HCT116 (cell line): ENCODE measurements around the gene CCDC107. TPM values are rescaled to one million over a fixed set of nuclear protein-coding genes. Genes with fewer than 3 reads are reported as not detected.
A peak's percentile ranks its signal among the peaks of the same experiment; 100 is the strongest.

Source experiments
- ATAC-seq: fragments of 200-7000 bp; cut with Tn5 transposase; 2 replicates; pipeline ENCODE4 v1.9.1; 2020; ENCODE audit warnings: mild to moderate bottlenecking, moderate library complexity
- BruUV-seq: library from RNA; stranded (reverse); fragments of 400-500 nt; replicated peaks from 2 replicates; lab custom pipeline; 2021; lab: Mats Ljungman, UMichigan
- CTCF ChIA-PET: fragments of 300-600 bp; sonication (Branson Sonifier 250); formaldehyde crosslinking; loops from one replicate; lab custom pipeline; 2021; ENCODE audit warnings: antibody characterized with exemption; lab: Charles Lee
- POLR2A ChIA-PET: fragments of 300-600, 350-600 bp; sonication (Branson Sonifier 250); formaldehyde crosslinking; loops from one replicate; lab custom pipeline; 2021; ENCODE audit warnings: antibody characterized with exemption; lab: Charles Lee
- RAD21 ChIA-PET, 2 experiments: fragments of 300-600 bp; sonication (Branson Sonifier 250); formaldehyde crosslinking; loops; one replicate each; lab custom pipeline; 2023; ENCODE audit warnings: low total read pairs in 2 of 2; ENCODE audit not compliant: uncharacterized antibody in 2 of 2, unreplicated experiment in 2 of 2, low non-redundant PET in 1 of 2; lab: Charles Lee
- DNase-seq: peaks from one replicate; pipeline ENCODE4 v3.0.0-alpha.2; 2010; ENCODE audit warnings: low read depth, low spot score
- H2AFZ ChIP-seq: fragments of 200-600 bp; shearing (Covaris generic), sonication (generic); 2 replicates; pipeline ENCODE4 v1.6.1; 2017; ENCODE audit warnings: low read depth, mixed run types, mixed read lengths, antibody characterized with exemption, low read length; ENCODE audit not compliant: poor library complexity, severe bottlenecking
- H3K27ac ChIP-seq: 2 replicates; pipeline ENCODE4 v1.5.1; 2012; ENCODE audit warnings: low read depth, low read length
- H3K27me3 ChIP-seq: fragments of 200-600 bp; sonication (generic); 2 replicates; pipeline ENCODE4 v1.6.1; 2016; ENCODE audit warnings: mixed run types, low read length, mixed read lengths; ENCODE audit not compliant: insufficient read depth
- H3K36me3 ChIP-seq, 2 experiments: fragments of 200-500 bp in 1 of 2; fragments of 200-600 bp in 1 of 2; sonication (Bioruptor generic) in 1 of 2; sonication (generic) in 1 of 2; 2 replicates each; pipeline versions ENCODE4 v1.5.1 to v1.6.1; 2014 to 2016; ENCODE audit warnings: low read length in 2 of 2, inconsistent platforms in 1 of 2, mixed read lengths in 1 of 2, mixed run types in 1 of 2; ENCODE audit not compliant: insufficient read depth in 2 of 2, control insufficient read depth in 1 of 2
- H3K4me1 ChIP-seq, 2 experiments: fragments of 200-600 bp in 1 of 2; sonication (generic) in 1 of 2; 2 replicates each; pipeline versions ENCODE4 v1.5.1 to v1.6.1; 2012 to 2017; ENCODE audit warnings: low read length in 2 of 2, inconsistent platforms in 1 of 2, mild to moderate bottlenecking in 1 of 2, mixed read lengths in 1 of 2, mixed run types in 1 of 2, moderate library complexity in 1 of 2; ENCODE audit not compliant: insufficient read depth in 2 of 2, control insufficient read depth in 1 of 2
- H3K4me2 ChIP-seq: fragments of 200-600 bp; sonication (generic); 2 replicates; pipeline ENCODE4 v1.6.1; 2017; ENCODE audit warnings: mixed run types, low read length, mixed read lengths
- H3K4me3 ChIP-seq, 2 experiments: fragments of 200-600 bp in 1 of 2; sonication (generic) in 1 of 2; replicated peaks in 1 of 2; 2 replicates each; pipeline ENCODE4 v1.5.1; 2011 to 2016; ENCODE audit warnings: low read length in 2 of 2, control low read depth in 1 of 2, low read depth in 1 of 2, mild to moderate bottlenecking in 1 of 2, mixed read lengths in 1 of 2, mixed run types in 1 of 2
- H3K79me2 ChIP-seq: fragments of 200-600 bp; sonication (generic); 2 replicates; pipeline ENCODE4 v1.6.1; 2017; ENCODE audit warnings: mild to moderate bottlenecking, mixed run types, low read length, moderate library complexity, mixed read lengths; ENCODE audit not compliant: insufficient read depth
- H3K9ac ChIP-seq: fragments of 200-600 bp; sonication (generic); 2 replicates; pipeline ENCODE4 v1.6.1; 2016; ENCODE audit warnings: low read length, mixed read lengths
- H3K9me2 ChIP-seq: fragments of 200-600 bp; sonication (generic), shearing (Covaris generic); 2 replicates; pipeline ENCODE4 v1.6.1; 2017; ENCODE audit warnings: mixed run types, mild to moderate bottlenecking, moderate library complexity; ENCODE audit not compliant: insufficient read depth
- H3K9me3 ChIP-seq, 2 experiments: fragments of 200-500 bp in 1 of 2; fragments of 200-600 bp in 1 of 2; sonication (Bioruptor generic) in 1 of 2; sonication (generic) in 1 of 2; 2 replicates each; pipeline ENCODE4 v1.6.1; 2014 to 2017; ENCODE audit warnings: low read length in 2 of 2, mixed read lengths in 2 of 2, inconsistent platforms in 1 of 2, low read depth in 1 of 2, mild to moderate bottlenecking in 1 of 2, mixed run types in 1 of 2, moderate library complexity in 1 of 2; ENCODE audit not compliant: control insufficient read depth in 1 of 2, insufficient read depth in 1 of 2
- H4K20me1 ChIP-seq: fragments of 200-600 bp; sonication (generic), shearing (Covaris generic); 2 replicates; pipeline ENCODE4 v1.6.1; 2017; ENCODE audit warnings: mixed run types, mild to moderate bottlenecking, moderate library complexity; ENCODE audit not compliant: insufficient read depth
- ATF3 ChIP-seq: IDR thresholded peaks from 2 replicates; pipeline ENCODE4 v1.6.1; 2012
- CTCF ChIP-seq, 3 experiments: fragments of 200-600 bp in 1 of 3; sonication (generic) in 1 of 3; IDR thresholded peaks in 2 of 3; conservative IDR thresholded peaks in 1 of 3; 2 replicates each; pipeline ENCODE4 v1.5.1; 2012 to 2017; ENCODE audit warnings: low read depth in 2 of 3, low read length in 2 of 3, antibody characterized with exemption in 1 of 3, borderline replicate concordance in 1 of 3, control low read depth in 1 of 3, mild to moderate bottlenecking in 1 of 3, mixed read lengths in 1 of 3, mixed run types in 1 of 3, moderate library complexity in 1 of 3; ENCODE audit not compliant: insufficient read depth in 1 of 3
- JUND ChIP-seq: IDR thresholded peaks from 2 replicates; pipeline ENCODE4 v1.6.1; 2012
- POLR2A ChIP-seq: IDR thresholded peaks from 2 replicates; pipeline ENCODE4 v1.7.0; 2011; ENCODE audit warnings: borderline replicate concordance; ENCODE audit not compliant: insufficient read depth, insufficient read length; ENCODE audit errors: extremely low read depth
- POLR2AphosphoS5 ChIP-seq: IDR thresholded peaks from 2 replicates; pipeline ENCODE4 v1.6.1; 2011; ENCODE audit warnings: mild to moderate bottlenecking, low read depth, low read length, moderate library complexity
- RAD21 ChIP-seq: IDR thresholded peaks from 2 replicates; pipeline ENCODE4 v1.6.1; 2012; ENCODE audit warnings: low read depth, mild to moderate bottlenecking
- SIN3A ChIP-seq: IDR thresholded peaks from 2 replicates; pipeline ENCODE4 v1.6.1; 2012; ENCODE audit warnings: low read depth
- TCF7L2 ChIP-seq: IDR thresholded peaks from 2 replicates; pipeline ENCODE4 v1.7.0; 2011; ENCODE audit warnings: borderline replicate concordance, inconsistent platforms; ENCODE audit not compliant: insufficient read depth, insufficient read length; ENCODE audit errors: extremely low read depth
- ZNF274 ChIP-seq: fragments of 200-500 bp; sonication (Bioruptor generic); IDR thresholded peaks from 2 replicates; pipeline ENCODE4 v1.6.1; 2014; ENCODE audit warnings: mild to moderate bottlenecking, low read depth, low read length, inconsistent platforms
- intact Hi-C: fragments of 100-400 bp; cut with micrococcal nuclease; formaldehyde crosslinking; loops from 2 replicates; pipeline ENCODE4 v1.10.0; 2022
- total RNA-seq: library from RNA; stranded (reverse); gene quantifications from one replicate; pipeline ENCODE4 v1.2.1, GENCODE V29; 2021; ENCODE audit not compliant: unreplicated experiment

Gene CCDC107
- total RNA-seq, 1 experiment from 2014 or later: 11.1 TPM

- no TSS peak for BruUV-seq
- Histone ChIP-seq H3K4me2 (no peak overlapping the region), H3K79me2 (peaks cover 28% of the 10 kb centered on the region; the same call in 1 of the 2 replicates), H3K36me3 (peaks cover 6 to 27% of the 10 kb centered on the region in 2 experiments; a peak in 3 of 4 replicates), H4K20me1 (no peaks in the 10 kb centered on the region), H3K27me3 (no peaks in the 10 kb centered on the region), H3K4me3 (no peak overlapping the region), H3K9me2 (no peaks in the 10 kb centered on the region), H3K4me1 (peaks cover 19 to 59% of the 10 kb centered on the region in 2 experiments; a peak in 3 of 4 replicates), H3K27ac (peak overlapping the region; percentile 33; the same call in 1 of the 2 replicates), H3K9ac (no peak overlapping the region), H3K9me3 (no peaks in the 10 kb centered on the region), H2AFZ (no peak overlapping the region)
- no peak for TF ChIP-seq ATF3
- no peak for TF ChIP-seq RAD21
- TF ChIP-seq JUND: no peak
- TF ChIP-seq SIN3A: no peak
- DNase-seq: no peak
- intact Hi-C loops: no loop called here
- RAD21 ChIA-PET: no interaction called here
- POLR2A ChIA-PET: no interaction called here
- no peak for ATAC-seq
- CTCF ChIA-PET: interaction anchor here (2.4 to 3.2 kb wide), 2 partner anchors 34 to 69 kb away, joined by 20 to 33 read pairs; partner anchors contain the start of genes CREB3 and TLN1
Measured at GRCh38 chr9:35662437-35662836, 4.3 kb downstream of the CCDC107 start.

GRCh38 chr9:35664531-35665470, 6.7 kb downstream of the CCDC107 start, which contains the start of gene ARHGEF39:
ARHGEF39 (minus strand) TSS chr9:35665195; CDS start chr9:35665169, 26 bp downstream.
- peak; percentile 89 for ATAC-seq
- intact Hi-C loops: no loop called here
- Histone ChIP-seq H2AFZ (no peak within 1 kb of the TSS), H3K36me3 (peaks cover 6 to 27% of the 10 kb centered on the region in 2 experiments; a peak in 3 of 4 replicates), H3K9me2 (no peaks in the 10 kb centered on the region), H3K27ac (peak within 1 kb of the TSS; percentile 88)
- TF ChIP-seq POLR2AphosphoS5 (peak; percentile 84), CTCF (IDR thresholded peaks at IDR 0.05 in 2 of 3, conservative IDR thresholded peaks at IDR 0.05 in 1 of 3; ENCODE audit: borderline replicate concordance in 1 of 3, insufficient read depth in 1 of 3, low read depth in 2 of 3, low read length in 2 of 3) (peak in 1 of 3 experiments; percentile 30; a peak in 1 of 6 replicates), ZNF274 (no peak), POLR2A (peak; percentile 87), ATF3 (no peak), TCF7L2 (peak; percentile 47), SIN3A (no peak)
- TF ChIP-seq, all 23 proteins: peak for 4
- Histone ChIP-seq H3K4me1 (peaks cover 25 to 60% of the 10 kb centered on the region in 2 experiments; a peak in 3 of 4 replicates), H4K20me1 (no peaks in the 10 kb centered on the region), H3K4me3 (peak within 1 kb of the TSS; percentile 91 to 93), H3K27me3 (no peaks in the 10 kb centered on the region), H3K4me2 (peak within 1 kb of the TSS; percentile 87), H3K9ac (peak within 1 kb of the TSS; percentile 96), H3K79me2 (peaks cover 28% of the 10 kb centered on the region; the same call in 1 of the 2 replicates), H3K9me3 (no peaks in the 10 kb centered on the region)
- POLR2A ChIA-PET: interaction anchor here (0.9 to 3.0 kb wide), 3 partner anchors 17 to 68 kb away, joined by 4 to 16 read pairs (median 6); partner anchors contain the start of genes CREB3, TLN1 and TPM2
- BruUV-seq: TSS peak; percentile 64
- RAD21 ChIA-PET: interaction anchor here in 1 of 2 experiments (1.2 kb wide), 1 partner anchor 66 kb away, joined by 3 read pairs; no protein-coding TSS in a partner anchor
- DNase-seq: peak; percentile 59
- CTCF ChIA-PET: interaction anchor here (0.9 to 2.0 kb wide), 5 partner anchors 24 to 67 kb away, joined by 3 to 11 read pairs (median 4); partner anchors contain the start of genes CREB3 and TLN1
